CD4-positive, alpha-beta T cell treated with Interleukin-15 for 1 hour (primary cell): ENCODE data around the gene NIPBL.

Source experiments
- DNase-seq: peaks from one replicate; pipeline ENCODE4 v3.0.0-alpha.2; 2020

The NIPBL gene

GRCh38 chr5:37109338-37109737 lies 232.8 kb downstream of the NIPBL start:
- DNase-seq: no peak

- DNase-seq: no peak
Measured at GRCh38 chr5:37110135-37110534, 233.6 kb downstream of the NIPBL start.

GRCh38 chr5:37111426-37112382 lies 235.1 kb downstream of the NIPBL start:
- no peak for DNase-seq

GRCh38 chr5:37112383-37112991 lies 235.9 kb downstream of the NIPBL start:
- DNase-seq: no peak
